ENCODE measurements around the gene KCNJ5. TPM values are rescaled to one million over a fixed set of nuclear protein-coding genes. Genes with fewer than 3 reads are reported as not detected.

The KCNJ5 gene
- total RNA-seq, 1 experiment from 2014 or later = 0.17 TPM

DNA sequence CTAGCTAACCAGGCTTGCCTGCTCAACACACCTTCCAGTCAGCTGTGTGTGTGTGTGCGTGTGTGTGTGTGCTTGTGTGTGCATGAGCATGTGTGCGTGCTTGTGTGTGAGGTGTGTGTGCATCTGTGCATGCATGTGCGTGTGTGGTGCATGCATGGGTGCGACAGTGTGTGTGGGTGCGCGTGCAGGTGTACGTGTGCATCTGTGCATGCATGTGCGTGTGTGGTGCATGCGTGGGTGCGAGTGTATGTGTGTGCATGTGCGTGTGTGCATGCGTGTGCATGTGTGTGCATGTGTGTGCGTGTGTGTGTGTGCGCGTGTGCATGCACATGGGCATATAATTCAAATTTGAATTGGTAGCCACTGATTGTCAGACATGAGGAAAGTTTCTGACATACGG lies 62.0 kb downstream of the KCNJ5 start:
- no peaks in the 10 kb centered on the region for H3K9me3 ChIP-seq (ENCODE audit: control insufficient read depth in 1 of 2, insufficient read depth in 1 of 2, low read depth in 1 of 2, low read length in 2 of 2)
- intact Hi-C loops (cut with micrococcal nuclease) = loop anchor here (10.0 kb wide), 1 partner anchor 778 kb away; no protein-coding TSS in a partner anchor
- TF ChIP-seq FOSL1 (IDR thresholded peaks at IDR 0.05; ENCODE audit: low read depth) = no peak
- TF ChIP-seq EGR1 (IDR thresholded peaks at IDR 0.05; ENCODE audit: low read depth) = no peak
- TF ChIP-seq ZFX (IDR thresholded peaks at IDR 0.05) = no peak
- no peak for TF ChIP-seq JUND (IDR thresholded peaks at IDR 0.05)
- no peak for TF ChIP-seq CBX3 (IDR thresholded peaks at IDR 0.05; ENCODE audit: low read depth)
- TF ChIP-seq TCF7L2 (IDR thresholded peaks at IDR 0.05; ENCODE audit: borderline replicate concordance, extremely low read depth, insufficient read depth, insufficient read length) = no peak
- no peak for TF ChIP-seq SIN3A (IDR thresholded peaks at IDR 0.05; ENCODE audit: low read depth)
- no peak for TF ChIP-seq CEBPB (IDR thresholded peaks at IDR 0.05; ENCODE audit: low read depth)
- TF ChIP-seq, protein P1, sequence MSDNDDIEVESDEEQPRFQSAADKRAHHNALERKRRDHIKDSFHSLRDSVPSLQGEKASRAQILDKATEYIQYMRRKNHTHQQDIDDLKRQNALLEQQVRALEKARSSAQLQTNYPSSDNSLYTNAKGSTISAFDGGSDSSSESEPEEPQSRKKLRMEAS (IDR thresholded peaks at IDR 0.05) = no peak
- TF ChIP-seq SRF (IDR thresholded peaks at IDR 0.05; ENCODE audit: low read depth) = no peak
- TF ChIP-seq SP1 (IDR thresholded peaks at IDR 0.05; ENCODE audit: low read depth) = no peak
- no peak for TF ChIP-seq ELF1 (IDR thresholded peaks at IDR 0.05; ENCODE audit: borderline replicate concordance, low read depth)
- TF ChIP-seq EZH2 (IDR thresholded peaks at IDR 0.05) = no peak
- TF ChIP-seq, protein P2, sequence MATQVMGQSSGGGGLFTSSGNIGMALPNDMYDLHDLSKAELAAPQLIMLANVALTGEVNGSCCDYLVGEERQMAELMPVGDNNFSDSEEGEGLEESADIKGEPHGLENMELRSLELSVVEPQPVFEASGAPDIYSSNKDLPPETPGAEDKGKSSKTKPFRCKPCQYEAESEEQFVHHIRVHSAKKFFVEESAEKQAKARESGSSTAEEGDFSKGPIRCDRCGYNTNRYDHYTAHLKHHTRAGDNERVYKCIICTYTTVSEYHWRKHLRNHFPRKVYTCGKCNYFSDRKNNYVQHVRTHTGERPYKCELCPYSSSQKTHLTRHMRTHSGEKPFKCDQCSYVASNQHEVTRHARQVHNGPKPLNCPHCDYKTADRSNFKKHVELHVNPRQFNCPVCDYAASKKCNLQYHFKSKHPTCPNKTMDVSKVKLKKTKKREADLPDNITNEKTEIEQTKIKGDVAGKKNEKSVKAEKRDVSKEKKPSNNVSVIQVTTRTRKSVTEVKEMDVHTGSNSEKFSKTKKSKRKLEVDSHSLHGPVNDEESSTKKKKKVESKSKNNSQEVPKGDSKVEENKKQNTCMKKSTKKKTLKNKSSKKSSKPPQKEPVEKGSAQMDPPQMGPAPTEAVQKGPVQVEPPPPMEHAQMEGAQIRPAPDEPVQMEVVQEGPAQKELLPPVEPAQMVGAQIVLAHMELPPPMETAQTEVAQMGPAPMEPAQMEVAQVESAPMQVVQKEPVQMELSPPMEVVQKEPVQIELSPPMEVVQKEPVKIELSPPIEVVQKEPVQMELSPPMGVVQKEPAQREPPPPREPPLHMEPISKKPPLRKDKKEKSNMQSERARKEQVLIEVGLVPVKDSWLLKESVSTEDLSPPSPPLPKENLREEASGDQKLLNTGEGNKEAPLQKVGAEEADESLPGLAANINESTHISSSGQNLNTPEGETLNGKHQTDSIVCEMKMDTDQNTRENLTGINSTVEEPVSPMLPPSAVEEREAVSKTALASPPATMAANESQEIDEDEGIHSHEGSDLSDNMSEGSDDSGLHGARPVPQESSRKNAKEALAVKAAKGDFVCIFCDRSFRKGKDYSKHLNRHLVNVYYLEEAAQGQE (IDR thresholded peaks at IDR 0.05; ENCODE audit: low read depth) = no peak
- no peak overlapping the region for H3K9ac ChIP-seq (ENCODE audit: low read length)
- H3K36me3 ChIP-seq (ENCODE audit: control insufficient read depth in 1 of 2, insufficient read depth in 2 of 2, low read length in 2 of 2) = no peaks in the 10 kb centered on the region
- ChIA-PET POLR2A (no interaction called here), RAD21 (ENCODE audit: low non-redundant PET in 1 of 2, low total read pairs in 2 of 2, uncharacterized antibody in 2 of 2, unreplicated experiment in 2 of 2) (no interaction called here), CTCF (interaction anchor here (2.6 kb wide), 1 partner anchor 68 kb away, joined by 12 read pairs; no protein-coding TSS in a partner anchor)
- H2AFZ ChIP-seq (ENCODE audit: low read depth, low read length, poor library complexity, severe bottlenecking) = no peak overlapping the region
- no TSS peak for BruUV-seq (replicated peaks)
- no peak overlapping the region for H3K27ac ChIP-seq (ENCODE audit: low read depth, low read length)
- H3K27me3 ChIP-seq (ENCODE audit: insufficient read depth, low read length) = no peaks in the 10 kb centered on the region
- H3K4me3 ChIP-seq (replicated peaks in 1 of 2; ENCODE audit: low read depth in 1 of 2, low read length in 2 of 2) = no peak overlapping the region
- no peak overlapping the region for H3K4me2 ChIP-seq (ENCODE audit: low read length)
- ATAC-seq = no peak
- H3K4me1 ChIP-seq (ENCODE audit: control insufficient read depth in 1 of 2, insufficient read depth in 2 of 2, low read length in 2 of 2) = no peaks in the 10 kb centered on the region
- H3K79me2 ChIP-seq (ENCODE audit: insufficient read depth, low read length) = no peaks in the 10 kb centered on the region
- no peaks in the 10 kb centered on the region for H4K20me1 ChIP-seq (ENCODE audit: insufficient read depth)
- no peaks in the 10 kb centered on the region for H3K9me2 ChIP-seq (ENCODE audit: insufficient read depth)
- DNase-seq (ENCODE audit: low read depth, low spot score) = no peak
